Measurements from ENCODE around the gene LEF1. TPM values are rescaled to one million over a fixed set of nuclear protein-coding genes. Genes with fewer than 3 reads are reported as not detected.

The LEF1 gene
- total and polyA plus RNA-seq, 2 of the 8 experiments (the other 6 are each of a cell fraction or from before 2014, with no cell fraction given) = 2.6 to 5.2 TPM

DNA sequence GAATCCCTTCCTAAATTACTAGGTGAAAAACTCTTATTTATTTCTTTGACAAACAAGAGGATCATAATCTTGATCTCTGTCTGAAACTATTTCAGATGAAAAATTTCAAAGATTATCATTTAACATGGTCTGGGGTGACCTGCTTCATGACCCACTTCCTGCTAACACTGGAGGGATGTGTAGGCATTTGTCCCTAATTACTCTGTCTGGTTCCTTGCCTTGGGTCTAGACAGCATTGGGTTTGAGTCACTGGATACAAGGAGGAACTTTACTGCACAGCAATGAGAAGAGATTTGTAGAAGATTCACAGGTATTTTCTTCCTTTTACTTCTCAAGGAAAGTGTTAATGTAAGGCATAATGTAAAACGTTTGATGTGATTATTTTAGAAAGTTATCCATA is 67.9 kb downstream of the LEF1 start (continued):
- TF ChIP-seq TEAD4 (IDR thresholded peaks at IDR 0.05; ENCODE audit: low read depth, low read length) = no peak

Data from H1 (cell line).